Tongue (tissue), 3 donors: ENCODE results near the gene KLHL26. TPM values are rescaled to one million over a fixed set of nuclear protein-coding genes. Genes with fewer than 3 reads are reported as not detected.

Source experiments
- DNase-seq: peaks from one replicate; pipeline ENCODE4 v3.0.0-alpha.2; 2015
- small RNA-seq: library from RNA; depleted of rRNA; stranded (forward); fragments of <200 nt; gene quantifications from one replicate; pipeline ENCODE3, GENCODE V24; 2014; ENCODE audit warnings: low replicate concordance
- total RNA-seq: library from RNA; depleted of rRNA; stranded (reverse); fragments of >200 nt; gene quantifications from one replicate; pipeline ENCODE4 v1.2.3, GENCODE V29; 2014

The KLHL26 gene
- total RNA-seq, 1 donor from 2014 or later = 6.2 TPM

GRCh38 chr19:18718846-18719458 is 82.1 kb downstream of the KLHL26 start:
- DNase-seq = no peak

- no peak for DNase-seq
Measured at GRCh38 chr19:18719541-18719940, 82.7 kb downstream of the KLHL26 start.

Small RNA genes lying within 50 kb of the gene (small RNA-seq; reads per million reads assigned to genes)
- not detected for gene RN7SL155P

Other genes starting within 250 kb of the KLHL26 start
- 1.8 TPM for gene LRRC25, start 239.4 kb upstream of the KLHL26 start, total RNA-seq
- 50.1 TPM for gene SSBP4, start 217.6 kb upstream of the KLHL26 start, total RNA-seq
- gene ISYNA1, start 198.9 kb upstream of the KLHL26 start, total RNA-seq = 49.3 TPM
- gene ELL, start 115.0 kb upstream of the KLHL26 start, total RNA-seq = 21.7 TPM
- 115 TPM for gene FKBP8, start 93.5 kb upstream of the KLHL26 start, total RNA-seq
- 40.7 TPM for gene KXD1, start 79.2 kb upstream of the KLHL26 start, total RNA-seq
- gene UBA52, start 65.2 kb upstream of the KLHL26 start, total RNA-seq = 385 TPM
- gene REX1BD, start 48.2 kb upstream of the KLHL26 start, total RNA-seq = 57.6 TPM
- gene CRLF1, start 30.2 kb upstream of the KLHL26 start, total RNA-seq = 38.4 TPM
- 12.0 TPM for gene TMEM59L, start 24.2 kb upstream of the KLHL26 start, total RNA-seq
- 5.4 TPM for gene CRTC1, start 46.7 kb downstream of the KLHL26 start, total RNA-seq
- gene COMP, start 154.3 kb downstream of the KLHL26 start, total RNA-seq = 8.1 TPM
- gene UPF1, start 194.9 kb downstream of the KLHL26 start, total RNA-seq = 103 TPM